ENCODE results near the gene ZKSCAN2. TPM values are rescaled to one million over a fixed set of nuclear protein-coding genes. Genes with fewer than 3 reads are reported as not detected.

ZKSCAN2 gene
- total RNA-seq, 2 donors from 2014 or later: 1.8 to 4.0 TPM

- TF ChIP-seq CTCF (IDR thresholded peaks at IDR 0.05) (no peak), POLR2A (IDR thresholded peaks at IDR 0.05) (no peak)
- Histone ChIP-seq H3K4me1 (peaks cover 2% of the 10 kb centered on the region), H3K27ac (no peak overlapping the region), H3K4me3 (no peak overlapping the region), H3K27me3 (no peaks in the 10 kb centered on the region), H3K9me3 (no peaks in the 10 kb centered on the region), H3K36me3 (replicated peaks in 1 of 2; ENCODE audit: insufficient read depth in 1 of 2, low read depth in 2 of 2) (peaks cover 0 to 13% of the 10 kb centered on the region in 2 donors)
- no peak for ATAC-seq
- 90% methylated on average over 2 of the region's 2 CpGs for WGBS, 2 donors
- DNase-seq: no peak
- intact Hi-C loops (cut with DNase I): no loop called here
Observed at GRCh38 chr16:25250467-25250866, 7.2 kb downstream of the ZKSCAN2 start.

- no peaks in the 10 kb centered on the region for H3K36me3 ChIP-seq (replicated peaks in 1 of 2; ENCODE audit: insufficient read depth in 1 of 2, low read depth in 2 of 2)
- no peak overlapping the region for H3K4me3 ChIP-seq
- H3K4me1 ChIP-seq: no peaks in the 10 kb centered on the region
- no peak for TF ChIP-seq POLR2A (IDR thresholded peaks at IDR 0.05)
- TF ChIP-seq CTCF (IDR thresholded peaks at IDR 0.05): no peak
- H3K27me3 ChIP-seq: no peaks in the 10 kb centered on the region
- H3K27ac ChIP-seq: no peak overlapping the region
- no peaks in the 10 kb centered on the region for H3K9me3 ChIP-seq
- intact Hi-C loops (cut with DNase I): no loop called here
- no peak for ATAC-seq
- DNase-seq: no peak
- WGBS, 2 donors: 75% methylated on average over 3 of the region's 3 CpGs
Observed at GRCh38 chr16:25235991-25236390, 21.7 kb downstream of the ZKSCAN2 start.

- H3K4me1 ChIP-seq: peaks cover 34% of the 10 kb centered on the region
- H3K27me3 ChIP-seq: no peaks in the 10 kb centered on the region
- peaks cover 0 to 4% of the 10 kb centered on the region in 2 donors for H3K36me3 ChIP-seq (replicated peaks in 1 of 2; ENCODE audit: insufficient read depth in 1 of 2, low read depth in 2 of 2)
- H3K4me3 ChIP-seq: no peak overlapping the region
- 76 to 86% methylated on average over 6 to 10 of the region's 10 CpGs for WGBS, 2 donors
- H3K9me3 ChIP-seq: no peaks in the 10 kb centered on the region
- intact Hi-C loops (cut with DNase I): loop anchor here (5.0 to 10.0 kb wide), 2 partner anchors 101 to 164 kb away; no protein-coding TSS in a partner anchor
- ATAC-seq: no peak
- no peak for TF ChIP-seq CTCF (IDR thresholded peaks at IDR 0.05)
- no peak for TF ChIP-seq POLR2A (IDR thresholded peaks at IDR 0.05)
- no peak overlapping the region for H3K27ac ChIP-seq
- DNase-seq: no peak
Observed at GRCh38 chr16:25228372-25228771, 29.3 kb downstream of the ZKSCAN2 start.

GRCh38 chr16:25224731-25225319 is 32.8 kb downstream of the ZKSCAN2 start:
- TF ChIP-seq CTCF (IDR thresholded peaks at IDR 0.05) (no peak), POLR2A (IDR thresholded peaks at IDR 0.05) (no peak)
- DNase-seq (no peak), ATAC-seq (no peak)
- H3K4me1 ChIP-seq: peaks cover 68% of the 10 kb centered on the region
- H3K27ac ChIP-seq: peak overlapping the region in 2 of 4 donors; percentile 41 to 49
- H3K9me3 ChIP-seq: no peaks in the 10 kb centered on the region
- H3K36me3 ChIP-seq (replicated peaks in 1 of 2; ENCODE audit: insufficient read depth in 1 of 2, low read depth in 2 of 2): peaks cover 0 to 4% of the 10 kb centered on the region in 2 donors
- no peak overlapping the region for H3K4me3 ChIP-seq
- intact Hi-C loops (cut with DNase I): loop anchor here (5.0 to 10.0 kb wide), 2 partner anchors 98 to 160 kb away; no protein-coding TSS in a partner anchor
- no peaks in the 10 kb centered on the region for H3K27me3 ChIP-seq
- WGBS, 2 donors: 46 to 49% methylated on average over 7 of the region's 7 CpGs

GRCh38 chr16:25223964-25224363 is 33.7 kb downstream of the ZKSCAN2 start:
- Histone ChIP-seq H3K36me3 (replicated peaks in 1 of 2; ENCODE audit: insufficient read depth in 1 of 2, low read depth in 2 of 2) (peaks cover 0 to 4% of the 10 kb centered on the region in 2 donors), H3K27ac (peak overlapping the region in 2 of 4 donors; percentile 41 to 49), H3K27me3 (no peaks in the 10 kb centered on the region), H3K9me3 (no peaks in the 10 kb centered on the region), H3K4me1 (peaks cover 76% of the 10 kb centered on the region), H3K4me3 (no peak overlapping the region)
- ATAC-seq (no peak), DNase-seq (no peak)
- TF ChIP-seq CTCF (IDR thresholded peaks at IDR 0.05): no peak
- 47 to 55% methylated on average over 6 of the region's 6 CpGs for WGBS, 2 donors
- intact Hi-C loops (cut with DNase I): loop anchor here (10.0 kb wide), 1 partner anchor 159 kb away; no protein-coding TSS in a partner anchor

Measured in body of pancreas (tissue), 4 donors.